HG03196 (cell line): ENCODE measurements around the gene ADGRE2.
"Not testable (repeated sequence)": the region's sequence is repeated elsewhere in the genome, so short reads cannot be mapped to it uniquely, and the experiment has no call there.

Experiments used
- ATAC-seq: cut with Tn5 transposase; IDR thresholded peaks from one replicate; pipeline ENCODE4 v1.9.1; 2021; ENCODE audit not compliant: unreplicated experiment

The ADGRE2 gene

GRCh38 chr19:14778110-14778845 is at the start of gene ADGRE2:
Gene ADGRE2, minus strand, starts transcription at chr19:14778560. Its CDS starts 1,804 bp downstream, at chr19:14776756.
- ATAC-seq: not testable (repeated sequence)

- ATAC-seq: no peak
These were observed 47.6 kb upstream of the ADGRE2 start for GRCh38 chr19:14826006-14826405.

GRCh38 chr19:14821937-14822336 is 43.6 kb upstream of the ADGRE2 start:
- no peak for ATAC-seq

GRCh38 chr19:14818588-14818987 is 40.2 kb upstream of the ADGRE2 start:
- ATAC-seq: no peak

- ATAC-seq: no peak
These were observed 38.7 kb upstream of the ADGRE2 start for GRCh38 chr19:14817052-14817451.

- ATAC-seq: no peak
These were observed 36.8 kb upstream of the ADGRE2 start for GRCh38 chr19:14814982-14815652.

- ATAC-seq: no peak
These were observed 31.1 kb upstream of the ADGRE2 start for GRCh38 chr19:14809272-14810057.

GRCh38 chr19:14804765-14805164 is 26.4 kb upstream of the ADGRE2 start:
- ATAC-seq: no peak

- no peak for ATAC-seq
These were observed 20.4 kb upstream of the ADGRE2 start for GRCh38 chr19:14798760-14799159.

- no peak for ATAC-seq
These were observed 17.7 kb upstream of the ADGRE2 start for GRCh38 chr19:14796021-14796420.

GRCh38 chr19:14795078-14795721 is 16.8 kb upstream of the ADGRE2 start:
- no peak for ATAC-seq

GRCh38 chr19:14792250-14792649 is 13.9 kb upstream of the ADGRE2 start:
- ATAC-seq: not testable (repeated sequence)

- no peak for ATAC-seq
These were observed 8.1 kb upstream of the ADGRE2 start for GRCh38 chr19:14786421-14786851.

GRCh38 chr19:14785102-14785793 is 6.9 kb upstream of the ADGRE2 start:
- ATAC-seq: not testable (repeated sequence)

- not testable (repeated sequence) for ATAC-seq
These were observed 6.4 kb upstream of the ADGRE2 start for GRCh38 chr19:14784730-14785101.

GRCh38 chr19:14783410-14783998 is 5.1 kb upstream of the ADGRE2 start:
- not testable (repeated sequence) for ATAC-seq

GRCh38 chr19:14782626-14783409 is 4.5 kb upstream of the ADGRE2 start:
- no peak for ATAC-seq

GRCh38 chr19:14781713-14782536 is 3.6 kb upstream of the ADGRE2 start:
- not testable (repeated sequence) for ATAC-seq
